ENCODE data around the gene NDUFS7.

The NDUFS7 gene

GRCh38 chr19:1383312-1384084 is at the start of gene NDUFS7:
Gene NDUFS7 (plus strand): TSS chr19:1383907. CDS start chr19:1383927, 20 bp downstream.
- H3K4me3 ChIP-seq (ENCODE audit: control insufficient read depth, low read depth, low read length) = peak within 1 kb of the TSS; percentile 99
- peak; percentile 77 for DNase-seq (ENCODE audit: low read depth)
- peak; percentile 15 for TF ChIP-seq CTCF (IDR thresholded peaks at IDR 0.05; ENCODE audit: control insufficient read depth, insufficient read depth, low read depth, low read length, missing control alignments)

DNA sequence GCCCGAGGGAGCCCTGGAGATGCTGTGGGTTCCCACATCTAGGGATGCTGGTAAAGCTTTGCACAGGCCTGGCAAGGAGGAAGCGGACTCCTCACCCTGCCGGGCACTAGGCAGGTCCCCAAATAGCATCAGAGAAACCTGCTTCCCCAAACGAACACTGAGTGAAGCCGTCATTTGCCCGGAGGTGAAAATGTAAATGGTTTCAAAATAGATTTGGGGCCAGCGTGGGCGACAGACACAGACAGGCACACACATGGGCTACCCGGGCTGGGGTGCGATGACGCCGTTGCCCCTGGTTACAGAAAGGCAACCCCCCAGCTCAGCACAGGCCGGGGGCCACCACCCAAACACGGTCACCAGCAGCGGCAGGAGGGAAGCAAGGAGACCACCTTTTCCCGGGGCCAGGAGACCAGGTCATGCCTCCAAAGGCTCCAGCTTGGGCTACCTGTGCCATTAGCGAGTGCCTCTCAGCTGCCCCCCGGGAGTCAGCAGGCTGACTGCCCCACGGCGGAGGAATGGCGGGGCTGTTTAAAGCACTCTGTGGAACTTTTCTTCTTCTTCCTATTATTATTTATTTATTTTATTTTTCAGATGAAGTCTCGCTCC is 47.5 kb upstream of the NDUFS7 start:
- DNase-seq (ENCODE audit: low read depth) = no peak
- H3K4me3 ChIP-seq (ENCODE audit: control insufficient read depth, low read depth, low read length) = no peak overlapping the region
- TF ChIP-seq CTCF (IDR thresholded peaks at IDR 0.05; ENCODE audit: control insufficient read depth, insufficient read depth, low read depth, low read length, missing control alignments) = no peak

DNA sequence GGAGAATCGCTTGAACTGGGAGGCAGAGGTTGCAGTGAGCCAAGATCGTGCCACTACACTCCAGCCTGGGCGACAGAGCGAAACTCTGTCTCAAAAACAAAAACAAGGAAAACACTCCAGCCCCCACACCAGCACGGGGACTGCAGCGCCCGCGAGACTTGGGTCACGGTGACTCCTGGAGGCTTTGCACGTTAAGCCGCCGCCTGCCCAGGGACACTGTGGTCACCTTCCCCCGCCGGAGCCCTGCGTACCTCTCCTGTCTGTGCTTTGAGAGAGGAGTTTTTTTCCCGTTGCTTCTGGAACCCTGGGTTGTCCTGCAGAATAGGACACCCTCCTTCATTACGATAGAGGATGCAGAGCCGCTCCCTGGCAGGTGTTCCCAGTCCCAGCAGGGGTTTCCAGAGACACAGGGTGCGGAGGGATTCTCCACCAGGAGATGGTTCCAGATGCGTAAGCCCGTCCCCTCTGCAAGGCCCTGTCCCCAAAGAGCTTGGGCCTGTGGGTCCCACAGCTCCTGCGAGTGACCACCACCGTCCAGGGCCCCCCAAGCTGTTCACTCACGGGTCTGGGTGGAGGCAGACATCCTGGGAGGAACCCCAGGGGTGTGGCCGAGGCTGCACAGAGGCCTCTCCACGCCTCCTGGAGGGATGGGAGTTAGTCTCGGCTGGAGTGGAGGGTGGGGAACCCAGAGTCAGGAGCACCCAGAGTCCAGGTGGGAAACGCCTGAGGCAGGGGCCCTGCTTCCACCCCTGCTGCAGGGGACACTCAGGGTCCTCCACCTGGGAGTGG is 42.8 kb upstream of the NDUFS7 start:
- TF ChIP-seq CTCF (IDR thresholded peaks at IDR 0.05; ENCODE audit: control insufficient read depth, insufficient read depth, low read depth, low read length, missing control alignments) = no peak
- no peak overlapping the region for H3K4me3 ChIP-seq (ENCODE audit: control insufficient read depth, low read depth, low read length)
- no peak for DNase-seq (ENCODE audit: low read depth)

DNA sequence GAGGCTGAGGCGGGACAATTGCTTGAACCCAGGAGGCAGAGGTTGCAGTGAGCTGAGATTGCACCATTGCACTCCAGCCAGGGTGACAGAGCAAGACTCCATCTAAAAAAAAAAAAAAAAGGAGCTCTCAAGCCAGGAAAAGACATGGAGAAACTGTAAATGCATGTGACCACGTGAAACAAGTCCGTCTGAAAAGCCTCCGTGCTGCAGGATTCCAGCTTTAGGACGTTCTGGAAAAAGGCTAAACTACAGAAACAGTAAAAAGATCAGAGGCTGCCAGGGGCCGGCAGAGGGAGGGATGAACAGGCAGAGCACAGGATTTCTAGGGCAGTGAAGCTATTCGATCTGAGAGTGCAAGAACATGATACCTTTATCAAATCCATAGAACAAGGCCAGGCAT is 40.7 kb upstream of the NDUFS7 start:
- DNase-seq (ENCODE audit: low read depth) = no peak
- H3K4me3 ChIP-seq (ENCODE audit: control insufficient read depth, low read depth, low read length) = no peak overlapping the region
- TF ChIP-seq CTCF (IDR thresholded peaks at IDR 0.05; ENCODE audit: control insufficient read depth, insufficient read depth, low read depth, low read length, missing control alignments) = no peak

- no peak for DNase-seq (ENCODE audit: low read depth)
- no peak for TF ChIP-seq CTCF (IDR thresholded peaks at IDR 0.05; ENCODE audit: control insufficient read depth, insufficient read depth, low read depth, low read length, missing control alignments)
- H3K4me3 ChIP-seq (ENCODE audit: control insufficient read depth, low read depth, low read length) = no peak overlapping the region
Measured at GRCh38 chr19:1349211-1349610, 34.5 kb upstream of the NDUFS7 start.

DNA sequence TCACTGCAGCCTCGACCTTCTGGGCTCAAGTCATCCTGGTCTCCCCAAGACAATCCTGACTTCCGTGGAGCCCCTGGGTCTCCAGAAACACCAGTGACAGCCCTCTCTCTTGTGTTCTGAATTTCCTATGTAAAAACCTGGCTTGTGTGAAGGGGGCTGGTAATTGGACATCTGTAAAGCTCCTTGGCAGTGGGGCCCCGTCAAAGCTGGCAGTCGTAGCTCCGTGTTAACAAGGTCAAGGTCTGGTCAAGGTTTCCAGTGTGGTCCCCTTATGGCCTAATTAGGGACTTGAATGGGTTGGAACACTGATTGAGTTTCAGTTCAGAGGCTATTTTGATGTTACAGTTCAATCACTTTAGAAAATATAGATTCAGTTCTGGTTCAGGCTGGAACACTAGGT is 32.8 kb upstream of the NDUFS7 start:
- DNase-seq (ENCODE audit: low read depth) = no peak
- H3K4me3 ChIP-seq (ENCODE audit: control insufficient read depth, low read depth, low read length) = no peak overlapping the region
- TF ChIP-seq CTCF (IDR thresholded peaks at IDR 0.05; ENCODE audit: control insufficient read depth, insufficient read depth, low read depth, low read length, missing control alignments) = no peak

Data from AG09309 (cell line).